ENCODE measurements around the gene SIL1. TPM values are rescaled to one million over a fixed set of nuclear protein-coding genes. Genes with fewer than 3 reads are reported as not detected.
"Not testable (repeated sequence)": the region's sequence is repeated elsewhere in the genome, so short reads cannot be mapped to it uniquely, and the experiment has no call there.

The SIL1 gene
- polyA plus RNA-seq, 2 of the 4 experiments (the other 2 are of a cell fraction) = 27.6 to 45.5 TPM

GRCh38 chr5:139181322-139181730 lies 16.8 kb downstream of the SIL1 start (continued):
- TF ChIP-seq SMC3 (IDR thresholded peaks at IDR 0.05) (no peak), HEYL (CRISPR knock-in tag; IDR thresholded peaks at IDR 0.05) (no peak), SREBF2 (IDR thresholded peaks at IDR 0.05) (no peak), ZFP36 (IDR thresholded peaks at IDR 0.05; ENCODE audit: borderline replicate concordance, partially characterized antibody) (no peak), TFCP2L1 (CRISPR knock-in tag; IDR thresholded peaks at IDR 0.05) (no peak)

- ChIA-PET POLR2A (interaction anchor here (1.1 kb wide), 1 partner anchor 17 kb away, joined by 3 read pairs; the partner anchor contains the start of gene SIL1), CTCF (no interaction called here)
- no peaks in the 10 kb centered on the region for H3K9me3 ChIP-seq
- H3K4me2 ChIP-seq = no peak overlapping the region
- H3K4me1 ChIP-seq = peaks cover 24% of the 10 kb centered on the region
- DNase-seq (ENCODE audit: low read depth in 1 of 2, low spot score in 1 of 2) (no peak), FAIRE-seq (no peak), ATAC-seq (no peak)
- 67% methylated on average over 1 of the region's 1 CpG for WGBS (ENCODE audit: missing lambda C conversion rate)
- H3K27ac ChIP-seq = no peak overlapping the region
- no peak for TF ChIP-seq ATOH8 (CRISPR knock-in tag; IDR thresholded peaks at IDR 0.05; ENCODE audit: low read depth)
- no peak for TF ChIP-seq CHD2 (IDR thresholded peaks at IDR 0.05; ENCODE audit: low read length, partially characterized antibody)
- TF ChIP-seq USF2 (IDR thresholded peaks at IDR 0.05) = no peak
- TF ChIP-seq EHF (CRISPR knock-in tag; IDR thresholded peaks at IDR 0.05) = no peak
- TF ChIP-seq CBX2 (IDR thresholded peaks at IDR 0.05; ENCODE audit: borderline replicate concordance, low read depth) = no peak
- TF ChIP-seq SMC3 (IDR thresholded peaks at IDR 0.05) = no peak
- no peak for TF ChIP-seq POLR2A (IDR thresholded peaks at IDR 0.05; ENCODE audit: low read length)
- TF ChIP-seq KDM1A (IDR thresholded peaks at IDR 0.05; ENCODE audit: low read depth) = no peak
- no peak for TF ChIP-seq CBX8 (IDR thresholded peaks at IDR 0.05)
- no peak for TF ChIP-seq CTCF (IDR thresholded peaks at IDR 0.05)
- TF ChIP-seq HMGXB4 (CRISPR knock-in tag; IDR thresholded peaks at IDR 0.05; ENCODE audit: borderline replicate concordance) = no peak
- TF ChIP-seq EHMT2 (IDR thresholded peaks at IDR 0.05; ENCODE audit: low read depth) = no peak
- TF ChIP-seq RCOR1 (IDR thresholded peaks at IDR 0.05; ENCODE audit: low read depth, low read length) = no peak
- TF ChIP-seq FOSB (CRISPR knock-in tag; IDR thresholded peaks at IDR 0.05) = no peak
- TF ChIP-seq HDAC2 (IDR thresholded peaks at IDR 0.05) = no peak
- TF ChIP-seq PBX3 (IDR thresholded peaks at IDR 0.05) = no peak
- no peak overlapping the region for H3K4me3 ChIP-seq
Observed at GRCh38 chr5:139180850-139181249, 17.3 kb downstream of the SIL1 start.

- 65% methylated on average over 8 of the region's 8 CpGs for WGBS (ENCODE audit: missing lambda C conversion rate)
- ATAC-seq, FAIRE-seq: not testable (repeated sequence)
Observed at GRCh38 chr5:139179778-139180513, 18.2 kb downstream of the SIL1 start.

More at GRCh38 chr5:139179778-139180513, 18.2 kb downstream of the SIL1 start:
- H3K4me3 ChIP-seq; H3K27ac ChIP-seq; CTCF ChIA-PET; DNase-seq (ENCODE audit: low read depth in 1 of 2, low spot score in 1 of 2); H3K4me2 ChIP-seq; H3K9me3 ChIP-seq: not testable (repeated sequence)
- peaks cover 24% of the 10 kb centered on the region for H3K4me1 ChIP-seq
- POLR2A ChIA-PET = interaction anchor here (1.1 kb wide), 1 partner anchor 18 kb away, joined by 3 read pairs; the partner anchor contains the start of gene SIL1

Data from A549 (cell line).